22Rv1 (cell line): ENCODE data around the gene EXOC3.

Experiments
- CTCF ChIP-seq: fragments of 450-650 bp; IDR thresholded peaks from 2 replicates; pipeline ENCODE4 v1.5.1; 2017; ENCODE audit warnings: mild to moderate bottlenecking
- ZFX ChIP-seq: fragments of 450-650 bp; IDR thresholded peaks from 2 replicates; pipeline ENCODE4 v1.6.1; 2017; ENCODE audit warnings: antibody characterized with exemption, borderline replicate concordance

GRCh38 chr5:456351-457194 is 13.6 kb downstream of the EXOC3 start:
- no peak for TF ChIP-seq CTCF
- no peak for TF ChIP-seq ZFX
